HepG2 (cell line): ENCODE results near the gene LRIG1. TPM values are rescaled to one million over a fixed set of nuclear protein-coding genes. Genes with fewer than 3 reads are reported as not detected.

Source experiments
- BATF2 ChIP-seq: sonication (generic); formaldehyde crosslinking; IDR thresholded peaks from 2 replicates; pipeline ENCODE4 v1.8.0; 2022; ENCODE audit warnings: mild to moderate bottlenecking, missing genetic modification reagents, moderate library complexity
- EED ChIP-seq: sonication (generic); formaldehyde crosslinking; IDR thresholded peaks from 2 replicates; pipeline ENCODE4 v1.5.0; 2020; ENCODE audit warnings: mild to moderate bottlenecking, missing genetic modification reagents
- ELK4 ChIP-seq: sonication (generic); formaldehyde crosslinking; IDR thresholded peaks from 2 replicates; pipeline ENCODE4 v1.9.0; 2021; ENCODE audit warnings: missing genetic modification reagents, borderline replicate concordance
- GMEB2 ChIP-seq: IDR thresholded peaks from 2 replicates; pipeline ENCODE4 v1.6.1; 2016; ENCODE audit warnings: missing biosample characterization, missing genetic modification reagents, low read depth
- HINFP ChIP-seq: sonication (generic); formaldehyde crosslinking; IDR thresholded peaks from 2 replicates; pipeline ENCODE4 v1.4.0; 2020; ENCODE audit warnings: low read depth, mild to moderate bottlenecking, missing genetic modification reagents
- IKZF4 ChIP-seq: sonication (generic); formaldehyde crosslinking; IDR thresholded peaks from 2 replicates; pipeline ENCODE4 v1.5.1; 2020; ENCODE audit warnings: borderline replicate concordance, mild to moderate bottlenecking, low read depth, missing genetic modification reagents; ENCODE audit errors: not compliant biosample characterization
- KMT2A ChIP-seq: sonication (generic); formaldehyde crosslinking; IDR thresholded peaks from 2 replicates; pipeline ENCODE4 v1.4.0; 2020; ENCODE audit warnings: missing genetic modification reagents
- NCOR1 ChIP-seq: fragments of 200-600 bp; sonication (generic); IDR thresholded peaks from 2 replicates; pipeline ENCODE4 v1.7.0; 2017; ENCODE audit warnings: antibody characterized with exemption, low read length, borderline replicate concordance
- NFIC ChIP-seq: IDR thresholded peaks from 2 replicates; pipeline ENCODE4 v1.6.1; 2012; ENCODE audit warnings: mild to moderate bottlenecking, low read length, inconsistent platforms
- PHB2 ChIP-seq: fragments of 450-650 bp; IDR thresholded peaks from 2 replicates; pipeline ENCODE4 v1.6.1; 2018; ENCODE audit not compliant: partially characterized antibody
- RCOR2 ChIP-seq: IDR thresholded peaks from 2 replicates; pipeline ENCODE4 v1.6.1; 2016; ENCODE audit warnings: missing biosample characterization, missing genetic modification reagents
- SOX13 ChIP-seq, 3 experiments: fragments of 450-650 bp in 1 of 3; sonication (generic) in 1 of 3; formaldehyde crosslinking in 1 of 3; IDR thresholded peaks in 2 of 3; conservative IDR thresholded peaks in 1 of 3; 2 replicates each; pipeline versions ENCODE4 v1.5.0 to v1.6.1; 2016 to 2020; ENCODE audit warnings: antibody characterized with exemption in 1 of 3, mild to moderate bottlenecking in 1 of 3, missing compliant biosample characterization in 1 of 3, missing genetic modification reagents in 1 of 3, moderate library complexity in 1 of 3
- ZFP36 ChIP-seq: fragments of 150-350 bp; IDR thresholded peaks from 2 replicates; pipeline ENCODE4 v1.6.1; 2018; ENCODE audit warnings: borderline replicate concordance, low read length, low read depth; ENCODE audit not compliant: partially characterized antibody
- ZFP36L1 ChIP-seq: sonication (generic); formaldehyde crosslinking; IDR thresholded peaks from 2 replicates; pipeline ENCODE4 v1.8.0; 2022; ENCODE audit warnings: mild to moderate bottlenecking, missing genetic modification reagents, moderate library complexity
- ZNF234 ChIP-seq: sonication (generic); formaldehyde crosslinking; conservative IDR thresholded peaks from 2 replicates; pipeline ENCODE4 v1.5.1; 2020; ENCODE audit warnings: mild to moderate bottlenecking, missing genetic modification reagents
- ZNF431 ChIP-seq: sonication (generic); formaldehyde crosslinking; IDR thresholded peaks from 2 replicates; pipeline ENCODE4 v1.9.0; 2022; ENCODE audit warnings: missing genetic modification reagents, low read depth, mild to moderate bottlenecking, borderline replicate concordance
- ZNF639 ChIP-seq: conservative IDR thresholded peaks from 2 replicates; pipeline ENCODE4 v1.6.1; 2018; ENCODE audit warnings: missing genetic modification reagents
- polyA plus RNA-seq, 8 experiments: library from polyadenylated mRNA; depleted of rRNA in 3 of 8; stranded (reverse) in 7 of 8; unstranded in 1 of 8; fragments of >200 nt; fragmentation: Illumina TruSeq in 4 of 8; extraction: Trizol in 4 of 8; gene quantifications; 2 replicates each; pipeline versions ENCODE4 v1.2.1 to v1.2.3, GENCODE V29; 2011 to 2016; ENCODE audit warnings: low read depth in 4 of 8, missing spikeins in 1 of 8, mixed read lengths in 1 of 8; ENCODE audit not compliant: insufficient read depth in 1 of 8
- total RNA-seq, 5 experiments: library from RNA; depleted of rRNA; stranded (reverse); fragments of >200 nt; fragmentation: Illumina TruSeq; extraction: Trizol; gene quantifications; 2 replicates each; pipeline ENCODE4 v1.2.3, GENCODE V29; 2016; ENCODE audit warnings: low read depth in 1 of 5

The LRIG1 gene
- total and polyA plus RNA-seq, 2 of the 13 experiments (the other 11 are each of a cell fraction or from before 2014, with no cell fraction given), result 17.8 to 24.8 TPM

GRCh38 chr3:66475386-66476020, 25.3 kb downstream of the LRIG1 start (continued):
- TF ChIP-seq SOX13 (IDR thresholded peaks at IDR 0.05), result no peak
- no peak; a peak in 1 of 4 replicates for TF ChIP-seq SOX13 (CRISPR knock-in tag; conservative IDR thresholded peaks at IDR 0.05 in 1 of 2, IDR thresholded peaks at IDR 0.05 in 1 of 2)
- no peak for TF ChIP-seq NCOR1
- peak; percentile 65; the same call in 1 of the 2 replicates for TF ChIP-seq NFIC
- peak; percentile 41; the same call in 1 of the 2 replicates for TF ChIP-seq KMT2A (CRISPR knock-in tag)
- TF ChIP-seq ZNF234 (CRISPR knock-in tag), result no peak
- no peak for TF ChIP-seq EED (CRISPR knock-in tag)
- TF ChIP-seq GMEB2 (CRISPR knock-in tag), result no peak
- TF ChIP-seq BATF2 (CRISPR knock-in tag), result no peak
- TF ChIP-seq ZNF431 (CRISPR knock-in tag), result no peak
- no peak for TF ChIP-seq IKZF4 (CRISPR knock-in tag)
- TF ChIP-seq ELK4, result no peak
- no peak for TF ChIP-seq ZFP36L1 (CRISPR knock-in tag)
- TF ChIP-seq ZFP36, result no peak
- no peak for TF ChIP-seq HINFP
- TF ChIP-seq PHB2, result no peak
- no peak for TF ChIP-seq ZNF639 (CRISPR knock-in tag)
- no peak for TF ChIP-seq RCOR2 (CRISPR knock-in tag)
